SJCRH30 (cell line): Measurements from ENCODE around the gene PALLD. TPM values are rescaled to one million over a fixed set of nuclear protein-coding genes. Genes with fewer than 3 reads are reported as not detected.

Source experiments
- DNase-seq, 2 experiments: peaks; one replicate each; pipeline ENCODE4 v3.0.0-alpha.2; 2015 to 2020
- H3K27ac ChIP-seq: fragments of 250-450 bp; sonication (Bioruptor Pico); 2 replicates; pipeline ENCODE4 v1.5.1; 2020; ENCODE audit warnings: mild to moderate bottlenecking, moderate library complexity
- H3K27me3 ChIP-seq: fragments of 250-450 bp; sonication (Bioruptor Pico); 2 replicates; pipeline ENCODE4 v1.5.1; 2020; ENCODE audit warnings: mild to moderate bottlenecking, moderate library complexity
- H3K36me3 ChIP-seq: fragments of 250-450 bp; sonication (Bioruptor Pico); 2 replicates; pipeline ENCODE4 v1.5.1; 2020; ENCODE audit warnings: mild to moderate bottlenecking, moderate library complexity
- H3K4me1 ChIP-seq: fragments of 250-450 bp; sonication (Bioruptor Pico); 2 replicates; pipeline ENCODE4 v1.5.1; 2020; ENCODE audit warnings: mild to moderate bottlenecking, moderate library complexity
- H3K4me3 ChIP-seq: fragments of 250-450 bp; sonication (Bioruptor Pico); 2 replicates; pipeline ENCODE4 v1.5.1; 2020; ENCODE audit warnings: mild to moderate bottlenecking, moderate library complexity
- H3K9me3 ChIP-seq: fragments of 250-450 bp; sonication (Bioruptor Pico); replicated peaks from 2 replicates; pipeline ENCODE4 v1.5.1; 2020; ENCODE audit warnings: mild to moderate bottlenecking, moderate library complexity
- total RNA-seq: library from RNA; depleted of rRNA; stranded (reverse); fragments of >200 nt; shearing (Covaris generic); gene quantifications from 2 replicates; pipeline ENCODE4 v1.2.3, GENCODE V29; 2014

The PALLD gene
- total RNA-seq, 1 experiment from 2014 or later, result 47.3 TPM

- H3K9me3 ChIP-seq, result no peaks in the 10 kb centered on the region
- no peaks in the 10 kb centered on the region for H3K4me1 ChIP-seq
- no peak overlapping the region for H3K27ac ChIP-seq
- H3K4me3 ChIP-seq, result no peak overlapping the region
- DNase-seq, result no peak
- peaks cover 58% of the 10 kb centered on the region for H3K36me3 ChIP-seq
- H3K27me3 ChIP-seq, result no peaks in the 10 kb centered on the region
These were observed 385.0 kb downstream of the PALLD start for GRCh38 chr4:168881781-168882420.

GRCh38 chr4:168882650-168883233 is 385.9 kb downstream of the PALLD start:
- no peak overlapping the region for H3K4me3 ChIP-seq
- DNase-seq, result no peak
- peaks cover 58% of the 10 kb centered on the region for H3K36me3 ChIP-seq
- no peak overlapping the region for H3K27ac ChIP-seq
- H3K4me1 ChIP-seq, result no peaks in the 10 kb centered on the region
- H3K27me3 ChIP-seq, result no peaks in the 10 kb centered on the region
- H3K9me3 ChIP-seq, result no peaks in the 10 kb centered on the region

GRCh38 chr4:168883513-168883912 is 386.7 kb downstream of the PALLD start:
- Histone ChIP-seq H3K36me3 (peaks cover 55% of the 10 kb centered on the region), H3K4me1 (0 out of 2 replicates have a peak, but pooled peaks cover under 1% of the 10 kb centered on the region), H3K9me3 (no peaks in the 10 kb centered on the region), H3K27ac (no peak overlapping the region), H3K27me3 (no peaks in the 10 kb centered on the region), H3K4me3 (no peak overlapping the region)
- no peak for DNase-seq

- H3K27me3 ChIP-seq, result no peaks in the 10 kb centered on the region
- H3K4me3 ChIP-seq, result no peak overlapping the region
- DNase-seq, result no peak
- H3K27ac ChIP-seq, result no peak overlapping the region
- 0 out of 2 replicates have a peak, but pooled peaks cover 4% of the 10 kb centered on the region for H3K4me1 ChIP-seq
- H3K36me3 ChIP-seq, result peaks cover 46% of the 10 kb centered on the region
- no peaks in the 10 kb centered on the region for H3K9me3 ChIP-seq
These were observed 387.6 kb downstream of the PALLD start for GRCh38 chr4:168884251-168885124.

- H3K27me3 ChIP-seq, result no peaks in the 10 kb centered on the region
- H3K4me1 ChIP-seq, result 0 out of 2 replicates have a peak, but pooled peaks cover 4% of the 10 kb centered on the region
- H3K4me3 ChIP-seq, result no peak overlapping the region
- no peak overlapping the region for H3K27ac ChIP-seq
- H3K9me3 ChIP-seq, result no peaks in the 10 kb centered on the region
- no peak for DNase-seq
- peaks cover 39% of the 10 kb centered on the region for H3K36me3 ChIP-seq
These were observed 388.5 kb downstream of the PALLD start for GRCh38 chr4:168885400-168885799.

GRCh38 chr4:168886351-168886750 is 389.5 kb downstream of the PALLD start:
- Histone ChIP-seq H3K27me3 (no peaks in the 10 kb centered on the region), H3K4me3 (no peak overlapping the region), H3K36me3 (peaks cover 30% of the 10 kb centered on the region), H3K27ac (no peak overlapping the region), H3K9me3 (no peaks in the 10 kb centered on the region), H3K4me1 (0 out of 2 replicates have a peak, but pooled peaks cover 4% of the 10 kb centered on the region)
- no peak for DNase-seq

GRCh38 chr4:168887809-168888208 is 391.0 kb downstream of the PALLD start:
- DNase-seq, result no peak
- no peak overlapping the region for H3K4me3 ChIP-seq
- H3K27me3 ChIP-seq, result no peaks in the 10 kb centered on the region
- H3K4me1 ChIP-seq, result 0 out of 2 replicates have a peak, but pooled peaks cover 4% of the 10 kb centered on the region
- no peaks in the 10 kb centered on the region for H3K9me3 ChIP-seq
- peaks cover 34% of the 10 kb centered on the region for H3K36me3 ChIP-seq
- H3K27ac ChIP-seq, result no peak overlapping the region

- H3K4me1 ChIP-seq, result 0 out of 2 replicates have a peak, but pooled peaks cover 4% of the 10 kb centered on the region
- H3K27me3 ChIP-seq, result no peaks in the 10 kb centered on the region
- peak; percentile 13 to 49 for DNase-seq
- H3K27ac ChIP-seq, result no peak overlapping the region
- no peak overlapping the region for H3K4me3 ChIP-seq
- no peaks in the 10 kb centered on the region for H3K9me3 ChIP-seq
- peaks cover 36% of the 10 kb centered on the region for H3K36me3 ChIP-seq
These were observed 391.9 kb downstream of the PALLD start for GRCh38 chr4:168888715-168889215.

- Histone ChIP-seq H3K4me1 (0 out of 2 replicates have a peak, but pooled peaks cover 4% of the 10 kb centered on the region), H3K9me3 (no peaks in the 10 kb centered on the region), H3K4me3 (no peak overlapping the region), H3K27ac (no peak overlapping the region), H3K27me3 (no peaks in the 10 kb centered on the region), H3K36me3 (peaks cover 47% of the 10 kb centered on the region)
- DNase-seq, result no peak
These were observed 394.2 kb downstream of the PALLD start for GRCh38 chr4:168891086-168891485.

- H3K9me3 ChIP-seq, result no peaks in the 10 kb centered on the region
- H3K27ac ChIP-seq, result no peak overlapping the region
- H3K36me3 ChIP-seq, result peaks cover 52% of the 10 kb centered on the region
- H3K4me1 ChIP-seq, result 0 out of 2 replicates have a peak, but pooled peaks cover 4% of the 10 kb centered on the region
- no peak for DNase-seq
- H3K27me3 ChIP-seq, result no peaks in the 10 kb centered on the region
- no peak overlapping the region for H3K4me3 ChIP-seq
These were observed 394.8 kb downstream of the PALLD start for GRCh38 chr4:168891688-168892087.

GRCh38 chr4:168892475-168892874 is 395.6 kb downstream of the PALLD start:
- Histone ChIP-seq H3K4me3 (no peak overlapping the region), H3K4me1 (0 out of 2 replicates have a peak, but pooled peaks cover 4% of the 10 kb centered on the region), H3K27ac (no peak overlapping the region), H3K27me3 (no peaks in the 10 kb centered on the region), H3K9me3 (no peaks in the 10 kb centered on the region), H3K36me3 (peaks cover 60% of the 10 kb centered on the region)
- DNase-seq, result no peak

GRCh38 chr4:168893205-168893604 is 396.4 kb downstream of the PALLD start:
- Histone ChIP-seq H3K4me1 (0 out of 2 replicates have a peak, but pooled peaks cover 4% of the 10 kb centered on the region), H3K4me3 (no peak overlapping the region), H3K27ac (no peak overlapping the region), H3K27me3 (no peaks in the 10 kb centered on the region), H3K36me3 (peaks cover 64% of the 10 kb centered on the region), H3K9me3 (no peaks in the 10 kb centered on the region)
- no peak for DNase-seq

- Histone ChIP-seq H3K27ac (no peak overlapping the region), H3K27me3 (no peaks in the 10 kb centered on the region), H3K36me3 (peaks cover 70% of the 10 kb centered on the region)
These were observed 397.0 kb downstream of the PALLD start for GRCh38 chr4:168893807-168894206.

GRCh38 chr4:168900080-168900479 is 403.2 kb downstream of the PALLD start:
- no peaks in the 10 kb centered on the region for H3K9me3 ChIP-seq
- H3K27me3 ChIP-seq, result no peaks in the 10 kb centered on the region
- H3K36me3 ChIP-seq, result peaks cover 58% of the 10 kb centered on the region
- H3K27ac ChIP-seq, result no peak overlapping the region
- H3K4me1 ChIP-seq, result no peaks in the 10 kb centered on the region
- no peak overlapping the region for H3K4me3 ChIP-seq
- no peak for DNase-seq

More at GRCh38 chr4:168893807-168894206, 397.0 kb downstream of the PALLD start:
- Histone ChIP-seq H3K4me1 (0 out of 2 replicates have a peak, but pooled peaks cover under 1% of the 10 kb centered on the region), H3K4me3 (no peak overlapping the region), H3K9me3 (no peaks in the 10 kb centered on the region)
- no peak for DNase-seq
